HG02763 (cell line): ENCODE data around the gene KCTD19.

Experiments
- ATAC-seq: cut with Tn5 transposase; IDR thresholded peaks from one replicate; pipeline ENCODE4 v1.9.1; 2021; ENCODE audit warnings: mild to moderate bottlenecking, moderate library complexity; ENCODE audit not compliant: unreplicated experiment

The KCTD19 gene

DNA sequence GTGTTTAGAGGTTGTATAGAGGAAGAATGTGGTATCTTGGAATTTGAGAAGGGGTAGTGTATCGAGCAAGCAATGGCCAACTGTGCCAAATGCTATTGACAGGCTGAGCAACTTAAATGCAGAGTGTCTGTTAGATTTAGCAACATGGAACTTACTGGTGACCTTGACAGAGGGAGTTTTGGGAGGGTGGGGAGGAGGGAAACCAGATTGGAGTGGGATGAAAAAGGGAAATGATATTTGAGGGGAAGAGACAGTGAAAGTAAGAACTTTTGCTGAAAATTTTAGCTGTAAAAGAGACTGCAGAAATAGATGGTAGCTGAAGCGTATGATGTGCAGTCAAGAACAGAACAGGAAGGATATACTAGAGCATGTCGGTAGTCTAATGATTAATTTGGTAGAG, 1.2 kb upstream of the KCTD19 start:
- ATAC-seq: no peak

GRCh38 chr16:67326115-67326471, 448 bp downstream of the KCTD19 start:
- ATAC-seq: no peak

- no peak for ATAC-seq
These were observed 8.7 kb downstream of the KCTD19 start for GRCh38 chr16:67317853-67318252.

DNA sequence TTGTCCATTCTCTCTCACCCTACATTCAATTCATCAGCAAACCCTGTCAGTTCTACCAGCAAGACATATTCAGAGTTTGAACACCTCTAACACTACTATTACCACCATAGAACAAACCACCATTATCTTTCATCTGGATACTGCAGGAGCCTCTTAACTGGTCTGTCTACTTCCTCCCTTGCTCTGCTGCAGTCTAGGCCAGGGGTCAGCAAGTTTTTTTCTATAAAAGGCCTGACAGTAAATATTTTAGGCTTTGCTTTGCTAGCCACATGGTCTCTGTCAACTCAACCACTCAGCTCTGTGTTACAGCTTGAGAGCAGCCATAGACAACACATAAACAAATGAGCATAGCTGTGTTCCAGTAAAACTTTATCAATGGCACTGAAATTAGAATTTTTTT, 13.8 kb downstream of the KCTD19 start:
- ATAC-seq: no peak

DNA sequence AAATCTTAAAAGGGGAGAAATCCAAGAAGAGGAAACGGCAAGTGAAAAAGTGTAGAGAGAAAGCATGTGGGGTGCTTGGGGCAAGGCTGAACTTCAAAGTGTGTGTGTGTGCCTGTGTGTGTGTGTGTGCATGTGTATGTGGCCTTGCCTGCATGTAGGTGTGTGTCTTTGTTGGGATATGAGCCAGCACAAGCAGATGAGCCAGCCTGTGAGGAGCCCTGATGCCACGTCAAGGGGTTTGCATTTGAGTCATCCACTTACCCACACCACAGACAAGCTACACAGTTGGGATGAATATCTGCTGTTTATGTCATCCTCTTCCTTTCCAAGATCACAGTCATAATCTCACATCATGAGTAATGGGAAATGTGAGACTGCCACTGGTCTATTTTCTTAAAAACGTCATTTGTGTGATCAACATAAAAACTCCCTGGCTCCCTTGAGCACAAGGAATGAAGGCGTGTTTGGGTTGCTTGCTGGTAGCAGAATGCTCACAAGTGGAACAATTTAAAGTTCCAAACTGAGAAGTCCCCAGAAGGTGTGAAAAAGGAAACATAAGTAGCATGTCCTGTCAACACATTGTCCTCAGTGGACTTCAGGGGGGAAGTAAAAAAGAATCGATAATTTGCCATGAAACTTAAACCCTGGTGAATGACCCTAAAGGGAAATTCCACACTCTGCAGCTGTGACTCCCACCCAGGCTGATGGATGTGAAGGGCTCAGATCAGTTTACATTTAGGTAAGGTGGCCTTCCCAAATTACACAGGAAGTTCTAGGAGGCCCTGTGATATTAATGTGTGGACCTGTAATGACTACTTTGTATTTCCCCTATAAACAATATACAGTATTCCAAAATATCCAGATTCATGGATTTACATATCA, 14.7 kb downstream of the KCTD19 start:
- peak; percentile 80 for ATAC-seq

GRCh38 chr16:67310561-67310960, 16.0 kb downstream of the KCTD19 start:
- ATAC-seq: no peak

DNA sequence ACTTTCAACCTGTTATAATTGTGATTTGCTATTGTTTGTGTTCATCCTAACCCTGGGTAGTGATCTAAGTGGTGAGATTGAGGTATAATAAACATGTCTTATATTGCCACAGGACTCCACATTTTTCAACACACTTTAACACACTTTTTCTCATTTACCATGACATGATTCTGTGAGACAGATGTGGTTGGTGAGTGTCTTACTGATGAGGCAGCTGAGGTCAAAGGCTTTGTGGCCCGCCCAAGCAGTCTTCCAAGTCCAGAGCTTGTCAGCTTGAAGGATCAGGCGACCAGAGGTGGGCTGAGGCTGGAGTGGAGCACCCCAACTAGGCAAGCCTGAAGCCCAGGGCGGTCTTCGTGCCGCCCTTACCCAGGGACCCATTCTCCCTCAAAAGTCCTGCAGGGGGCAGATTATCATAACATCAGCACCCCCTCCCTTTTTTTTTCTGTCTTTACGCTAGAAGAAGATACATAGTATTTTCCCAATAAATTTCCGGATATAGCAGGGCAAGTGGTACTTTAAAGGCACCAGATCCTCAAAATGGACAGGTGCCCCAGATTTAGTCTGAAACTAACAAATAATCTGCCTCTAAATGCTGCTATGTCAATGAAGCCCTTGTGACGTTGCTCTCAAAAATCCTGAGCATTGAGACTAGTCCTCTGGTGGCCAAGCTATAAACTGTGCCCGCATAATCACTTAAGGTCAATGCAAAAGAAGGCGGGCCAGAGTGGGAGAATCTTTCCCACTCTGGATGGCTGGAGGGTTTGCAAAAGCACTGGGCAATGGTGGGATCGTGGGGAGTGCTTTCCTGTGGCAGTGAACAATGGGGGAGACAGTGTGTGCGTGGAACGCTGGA, 21.1 kb downstream of the KCTD19 start:
- ATAC-seq: no peak

- ATAC-seq: no peak
These were observed 22.5 kb downstream of the KCTD19 start for GRCh38 chr16:67304020-67304419.

GRCh38 chr16:67302970-67303369, 23.6 kb downstream of the KCTD19 start:
- no peak for ATAC-seq

GRCh38 chr16:67302076-67302475, 24.5 kb downstream of the KCTD19 start:
- ATAC-seq: no peak

- no peak for ATAC-seq
These were observed 25.3 kb downstream of the KCTD19 start for GRCh38 chr16:67301080-67301782.

GRCh38 chr16:67299269-67299668, 27.3 kb downstream of the KCTD19 start:
- no peak for ATAC-seq

GRCh38 chr16:67298277-67298676, 28.3 kb downstream of the KCTD19 start:
- no peak for ATAC-seq

GRCh38 chr16:67296420-67296819, 30.1 kb downstream of the KCTD19 start:
- ATAC-seq: no peak

DNA sequence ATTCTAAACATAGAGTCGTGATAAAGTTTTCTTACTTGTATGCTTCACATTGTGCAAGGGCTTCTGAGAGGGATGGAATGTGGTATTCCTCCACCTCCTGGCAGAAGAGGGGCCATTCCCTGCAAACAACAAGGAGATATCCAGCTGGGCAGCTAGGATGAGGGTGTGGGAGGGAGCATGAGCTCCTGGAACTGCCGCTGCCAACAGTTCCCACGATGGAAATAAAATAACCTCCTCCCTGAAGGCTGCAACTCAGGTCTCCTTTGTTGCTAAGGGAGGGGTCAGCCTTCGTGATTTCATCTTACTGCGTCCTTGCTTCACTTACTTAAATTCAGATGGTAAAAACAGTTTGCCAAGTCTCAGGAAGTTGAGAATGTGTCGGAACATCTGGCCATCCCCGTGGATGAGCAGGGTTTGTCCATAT, 31.6 kb downstream of the KCTD19 start:
- no peak for ATAC-seq

- no peak for ATAC-seq
These were observed 32.3 kb downstream of the KCTD19 start for GRCh38 chr16:67294171-67294757.

GRCh38 chr16:67291461-67291860, 35.1 kb downstream of the KCTD19 start:
- ATAC-seq: no peak

DNA sequence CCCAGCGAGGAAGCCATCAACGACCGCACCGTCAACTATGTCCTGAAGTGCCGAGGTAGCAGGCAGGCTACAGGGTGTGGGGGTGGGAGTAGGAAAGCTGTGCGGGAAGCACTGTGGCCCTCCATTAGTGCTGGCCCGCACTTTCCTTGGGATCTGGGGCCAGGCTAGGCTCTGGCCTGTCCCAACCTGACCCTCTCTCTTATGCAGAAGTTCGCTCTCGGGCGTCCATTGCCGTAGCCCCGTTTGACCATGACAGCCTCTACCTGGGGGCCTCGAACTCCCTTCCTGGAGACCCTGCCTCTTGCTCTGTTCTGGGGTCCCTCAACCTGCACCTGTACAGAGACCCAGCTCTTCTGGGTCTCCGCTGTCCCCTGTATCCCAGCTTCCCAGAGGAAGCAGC, 38.6 kb downstream of the KCTD19 start:
- ATAC-seq: no peak

- no peak for ATAC-seq
These were observed 39.9 kb downstream of the KCTD19 start for GRCh38 chr16:67286441-67287235.
